OCI-LY1 (cell line): ENCODE results near the gene KCNIP4.
A peak's percentile ranks its signal among the peaks of the same experiment; 100 is the strongest.

ENCODE experiments used
- H2AFZ ChIP-seq: fragments of 200-600 bp; sonication (generic), shearing (Covaris generic); 2 replicates; pipeline ENCODE4 v1.6.0; 2014; ENCODE audit warnings: antibody characterized with exemption, mild to moderate bottlenecking, low read length
- H3F3A ChIP-seq: fragments of 200-600 bp; sonication (generic), shearing (Covaris generic); 2 replicates; pipeline ENCODE4 v1.6.0; 2014; ENCODE audit warnings: mild to moderate bottlenecking, antibody characterized with exemption, low read length, moderate library complexity; ENCODE audit not compliant: insufficient read depth
- H3K27ac ChIP-seq: fragments of 200-600 bp; sonication (generic); 2 replicates; pipeline ENCODE4 v1.5.1; 2014; ENCODE audit warnings: low read length, mixed run types, mild to moderate bottlenecking, low read depth; ENCODE audit not compliant: poor library complexity, severe bottlenecking
- H3K27me3 ChIP-seq: fragments of 200-600 bp; sonication (generic); 2 replicates; pipeline ENCODE4 v1.6.0; 2014; ENCODE audit warnings: antibody characterized with exemption, mild to moderate bottlenecking, low read length, moderate library complexity; ENCODE audit not compliant: insufficient read depth
- H3K36me3 ChIP-seq: fragments of 200-600 bp; sonication (generic); 2 replicates; pipeline ENCODE4 v1.6.1; 2014; ENCODE audit warnings: mild to moderate bottlenecking, antibody characterized with exemption, low read length, moderate library complexity, mixed read lengths; ENCODE audit not compliant: insufficient read depth
- H3K4me1 ChIP-seq: fragments of 200-600 bp; sonication (generic); 2 replicates; pipeline ENCODE4 v1.5.1; 2014; ENCODE audit warnings: mild to moderate bottlenecking, low read length, moderate library complexity; ENCODE audit not compliant: insufficient read depth, severe bottlenecking
- H3K4me2 ChIP-seq: fragments of 200-600 bp; sonication (generic), shearing (Covaris generic); 2 replicates; pipeline ENCODE4 v1.6.1; 2014; ENCODE audit warnings: low read length
- H3K4me3 ChIP-seq: fragments of 200-600 bp; sonication (generic); 2 replicates; pipeline ENCODE4 v1.5.1; 2014; ENCODE audit warnings: low read length, low read depth, mild to moderate bottlenecking, mixed read lengths; ENCODE audit not compliant: poor library complexity, severe bottlenecking
- H3K79me2 ChIP-seq: fragments of 200-600 bp; shearing (Covaris generic); 2 replicates; pipeline ENCODE4 v1.6.1; 2016; ENCODE audit warnings: mixed run types, low read length, mixed read lengths; ENCODE audit not compliant: insufficient read depth
- H3K9ac ChIP-seq: fragments of 200-600 bp; sonication (generic), shearing (Covaris generic); 2 replicates; pipeline ENCODE4 v1.6.1; 2014; ENCODE audit warnings: mild to moderate bottlenecking, low read length, mixed read lengths
- H3K9me2 ChIP-seq: fragments of 200-600 bp; sonication (generic), shearing (Covaris generic); 2 replicates; pipeline ENCODE4 v1.6.1; 2014; ENCODE audit warnings: low read depth, mild to moderate bottlenecking, low read length, mixed read lengths
- H3K9me3 ChIP-seq: fragments of 200-600 bp; shearing (Covaris generic); 2 replicates; pipeline ENCODE4 v1.6.1; 2014; ENCODE audit warnings: low read length, mixed read lengths
- H4K20me1 ChIP-seq: fragments of 200-600 bp; sonication (generic), shearing (Covaris generic); 2 replicates; pipeline ENCODE4 v1.6.0; 2016; ENCODE audit warnings: mild to moderate bottlenecking, low read length; ENCODE audit not compliant: insufficient read depth
- CTCF ChIP-seq: fragments of 200-600 bp; sonication (generic), shearing (Covaris generic); IDR thresholded peaks from 2 replicates; pipeline ENCODE4 v1.5.1; 2017; ENCODE audit warnings: mild to moderate bottlenecking, antibody characterized with exemption, low read length, moderate library complexity, mixed read lengths
- EZH2 ChIP-seq: fragments of 200-600 bp; sonication (generic), shearing (Covaris generic); IDR thresholded peaks from 2 replicates; pipeline ENCODE4 v1.8.0; 2017; ENCODE audit warnings: borderline replicate concordance, mixed run types, mild to moderate bottlenecking, antibody characterized with exemption, low read length, moderate library complexity, mixed read lengths

Gene KCNIP4

GRCh38 chr4:21512353-21512752 is 436.2 kb downstream of the KCNIP4 start:
- Histone ChIP-seq H3K27me3 (no peaks in the 10 kb centered on the region), H4K20me1 (no peaks in the 10 kb centered on the region), H3K4me1 (no peaks in the 10 kb centered on the region), H3K4me2 (no peak overlapping the region), H2AFZ (no peak overlapping the region), H3K4me3 (no peak overlapping the region), H3K9me3 (no peaks in the 10 kb centered on the region), H3F3A (no peaks in the 10 kb centered on the region), H3K9ac (no peak overlapping the region), H3K79me2 (no peaks in the 10 kb centered on the region), H3K27ac (no peak overlapping the region), H3K36me3 (no peaks in the 10 kb centered on the region), H3K9me2 (no peaks in the 10 kb centered on the region)
- TF ChIP-seq CTCF (peak; percentile 17; the same call in 1 of the 2 replicates), EZH2 (no peak)

GRCh38 chr4:21507439-21507838 is 441.1 kb downstream of the KCNIP4 start:
- Histone ChIP-seq H2AFZ (no peak overlapping the region), H3K27ac (no peak overlapping the region), H3K36me3 (no peaks in the 10 kb centered on the region), H3K9me2 (no peaks in the 10 kb centered on the region), H3K9me3 (no peaks in the 10 kb centered on the region), H3K4me1 (no peaks in the 10 kb centered on the region), H3K4me2 (no peak overlapping the region), H3F3A (no peaks in the 10 kb centered on the region), H3K4me3 (no peak overlapping the region), H4K20me1 (no peaks in the 10 kb centered on the region), H3K27me3 (no peaks in the 10 kb centered on the region), H3K9ac (no peak overlapping the region), H3K79me2 (no peaks in the 10 kb centered on the region)
- TF ChIP-seq EZH2: no peak

DNA sequence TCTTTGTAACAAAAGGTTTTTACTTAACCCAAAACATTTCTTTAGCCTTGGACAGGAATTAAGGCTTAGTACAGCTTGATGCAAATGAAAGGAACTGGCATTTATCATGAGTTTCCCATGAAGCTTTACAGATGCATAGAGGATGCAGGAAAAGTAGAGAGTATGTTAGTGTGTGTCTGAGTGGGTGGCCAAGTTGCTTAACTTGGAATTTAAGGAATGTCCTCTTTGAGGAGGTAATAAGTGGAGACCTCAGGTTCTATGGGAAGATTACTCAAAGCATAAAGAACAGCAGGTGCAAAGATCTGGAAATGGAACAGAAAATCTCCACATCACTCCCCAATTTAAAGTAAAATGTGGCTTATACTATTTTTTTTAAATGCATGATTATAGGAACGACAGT is 457.9 kb downstream of the KCNIP4 start:
- H3K9me3 ChIP-seq: no peaks in the 10 kb centered on the region
- no peaks in the 10 kb centered on the region for H4K20me1 ChIP-seq
- no peaks in the 10 kb centered on the region for H3K9me2 ChIP-seq
- no peaks in the 10 kb centered on the region for H3K4me1 ChIP-seq
- no peaks in the 10 kb centered on the region for H3F3A ChIP-seq
- H2AFZ ChIP-seq: no peak overlapping the region
- H3K4me2 ChIP-seq: no peak overlapping the region
- H3K27me3 ChIP-seq: no peaks in the 10 kb centered on the region
- no peak overlapping the region for H3K4me3 ChIP-seq
- H3K79me2 ChIP-seq: no peaks in the 10 kb centered on the region
- TF ChIP-seq EZH2: no peak
- TF ChIP-seq CTCF: no peak
- no peak overlapping the region for H3K27ac ChIP-seq
- H3K9ac ChIP-seq: no peak overlapping the region
- H3K36me3 ChIP-seq: no peaks in the 10 kb centered on the region

- H3K27me3 ChIP-seq: no peaks in the 10 kb centered on the region
- H4K20me1 ChIP-seq: no peaks in the 10 kb centered on the region
- no peaks in the 10 kb centered on the region for H3K36me3 ChIP-seq
- no peaks in the 10 kb centered on the region for H3F3A ChIP-seq
- H3K9me2 ChIP-seq: no peaks in the 10 kb centered on the region
- H3K4me1 ChIP-seq: no peaks in the 10 kb centered on the region
- no peak overlapping the region for H2AFZ ChIP-seq
- H3K4me3 ChIP-seq: no peak overlapping the region
- no peaks in the 10 kb centered on the region for H3K79me2 ChIP-seq
- H3K9ac ChIP-seq: no peak overlapping the region
- H3K4me2 ChIP-seq: no peak overlapping the region
- no peak overlapping the region for H3K27ac ChIP-seq
- no peaks in the 10 kb centered on the region for H3K9me3 ChIP-seq
- TF ChIP-seq EZH2 (no peak), CTCF (no peak)
Observed at GRCh38 chr4:21476757-21477156, 471.8 kb downstream of the KCNIP4 start.
